Prostate gland (tissue), 2 donors: ENCODE results near the gene SOX11. TPM values are rescaled to one million over a fixed set of nuclear protein-coding genes. Genes with fewer than 3 reads are reported as not detected.

Source experiments
- DNase-seq: peaks from one replicate; pipeline ENCODE4 v3.0.0-alpha.2; 2019; ENCODE audit warnings: low spot score
- H3K27ac ChIP-seq, 2 donors: fragments of 200-600 bp; sonication (generic); 2 replicates each; pipeline ENCODE4 v1.5.1; 2017 to 2019
- H3K27me3 ChIP-seq: fragments of 200-600 bp; sonication (generic); replicated peaks from 2 replicates; pipeline ENCODE4 v1.5.1; 2019; ENCODE audit not compliant: insufficient read depth
- H3K36me3 ChIP-seq, 2 donors: fragments of 200-600 bp; sonication (generic); 1 replicate in 1 of 2; 2 replicates in 1 of 2; pipeline versions ENCODE4 v1.5.1 to v1.8.1; 2017 to 2019
- H3K4me1 ChIP-seq: fragments of 200-600 bp; sonication (generic); replicated peaks from 2 replicates; pipeline ENCODE4 v1.5.1; 2019
- H3K4me3 ChIP-seq, 2 donors: fragments of 200-600 bp; sonication (generic); 2 replicates each; pipeline ENCODE4 v1.5.1; 2017 to 2019
- H3K9me3 ChIP-seq: fragments of 200-600 bp; sonication (generic); 2 replicates; pipeline ENCODE4 v1.5.1; 2017
- POLR2A ChIP-seq: fragments of 450-650 bp; IDR thresholded peaks from one replicate; pipeline ENCODE4 v1.6.1; 2016; ENCODE audit warnings: antibody characterized with exemption, mild to moderate bottlenecking
- POLR2AphosphoS5 ChIP-seq: sonication (generic); formaldehyde crosslinking; IDR thresholded peaks from one replicate; pipeline ENCODE4 v1.6.1; 2017; ENCODE audit warnings: antibody characterized with exemption
- WGBS: methylation state at CpG from one replicate; pipeline ENCODE4 v1.1.5; 2018; 5-methylcytosine and 5-hydroxymethylcytosine counted together
- intact Hi-C: fragments of 100-400 bp; cut with DNase I; formaldehyde crosslinking; loops from one replicate; pipeline ENCODE4 v1.14.2; 2022
- total RNA-seq, 2 donors: library from RNA; depleted of rRNA; stranded (reverse); fragments of >200 nt; gene quantifications; one replicate each; pipeline ENCODE4 v1.1.0, GENCODE V29; 2016
- TF ChIP-seq, protein P1 (sequence below), 4 experiments: fragments of 200-600 bp in 2 of 4; fragments of 450-650 bp in 2 of 4; sonication (generic) in 2 of 4; IDR thresholded peaks; 1 replicate in 3 of 4; 2 replicates in 1 of 4; pipeline ENCODE4 v1.5.1; 2016 to 2019; ENCODE audit warnings: antibody characterized with exemption in 4 of 4, mild to moderate bottlenecking in 2 of 4, moderate library complexity in 2 of 4

SOX11 gene
- total RNA-seq, 2 donors from 2014 or later, result not detected

DNA sequence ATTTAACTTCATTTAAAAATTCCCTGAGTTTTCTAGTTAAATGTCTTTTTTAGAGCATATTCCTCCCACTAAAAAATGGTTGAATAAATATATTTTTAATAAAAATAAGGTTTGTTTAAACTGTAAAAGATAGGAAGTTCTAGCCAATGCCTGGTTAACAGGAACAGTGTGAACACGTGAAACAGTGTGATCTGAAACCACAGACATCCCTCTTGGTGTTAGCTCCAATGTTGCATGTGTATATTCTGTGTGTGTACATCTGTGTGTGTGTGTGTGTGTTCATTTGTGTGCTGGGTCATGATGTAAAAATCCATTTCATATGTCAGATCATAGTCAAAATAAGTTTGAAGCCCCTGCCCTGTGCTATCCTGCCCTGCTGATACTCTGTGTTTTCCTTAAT, 6.1 kb upstream of the SOX11 start:
- 72% methylated on average over 1 of the region's 1 CpG for WGBS
- no peak for DNase-seq
- no peaks in the 10 kb centered on the region for H3K36me3 ChIP-seq
- no peak for TF ChIP-seq POLR2A
- TF ChIP-seq POLR2AphosphoS5, result no peak
- TF ChIP-seq, protein P1, sequence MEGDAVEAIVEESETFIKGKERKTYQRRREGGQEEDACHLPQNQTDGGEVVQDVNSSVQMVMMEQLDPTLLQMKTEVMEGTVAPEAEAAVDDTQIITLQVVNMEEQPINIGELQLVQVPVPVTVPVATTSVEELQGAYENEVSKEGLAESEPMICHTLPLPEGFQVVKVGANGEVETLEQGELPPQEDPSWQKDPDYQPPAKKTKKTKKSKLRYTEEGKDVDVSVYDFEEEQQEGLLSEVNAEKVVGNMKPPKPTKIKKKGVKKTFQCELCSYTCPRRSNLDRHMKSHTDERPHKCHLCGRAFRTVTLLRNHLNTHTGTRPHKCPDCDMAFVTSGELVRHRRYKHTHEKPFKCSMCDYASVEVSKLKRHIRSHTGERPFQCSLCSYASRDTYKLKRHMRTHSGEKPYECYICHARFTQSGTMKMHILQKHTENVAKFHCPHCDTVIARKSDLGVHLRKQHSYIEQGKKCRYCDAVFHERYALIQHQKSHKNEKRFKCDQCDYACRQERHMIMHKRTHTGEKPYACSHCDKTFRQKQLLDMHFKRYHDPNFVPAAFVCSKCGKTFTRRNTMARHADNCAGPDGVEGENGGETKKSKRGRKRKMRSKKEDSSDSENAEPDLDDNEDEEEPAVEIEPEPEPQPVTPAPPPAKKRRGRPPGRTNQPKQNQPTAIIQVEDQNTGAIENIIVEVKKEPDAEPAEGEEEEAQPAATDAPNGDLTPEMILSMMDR (IDR thresholded peaks at IDR 0.05), result no peak
- H3K27me3 ChIP-seq, result peaks cover 7% of the 10 kb centered on the region
- H3K9me3 ChIP-seq, result no peaks in the 10 kb centered on the region
- H3K4me3 ChIP-seq, result no peak overlapping the region
- intact Hi-C loops, result no loop called here
- H3K4me1 ChIP-seq, result no peaks in the 10 kb centered on the region
- no peak overlapping the region for H3K27ac ChIP-seq

DNA sequence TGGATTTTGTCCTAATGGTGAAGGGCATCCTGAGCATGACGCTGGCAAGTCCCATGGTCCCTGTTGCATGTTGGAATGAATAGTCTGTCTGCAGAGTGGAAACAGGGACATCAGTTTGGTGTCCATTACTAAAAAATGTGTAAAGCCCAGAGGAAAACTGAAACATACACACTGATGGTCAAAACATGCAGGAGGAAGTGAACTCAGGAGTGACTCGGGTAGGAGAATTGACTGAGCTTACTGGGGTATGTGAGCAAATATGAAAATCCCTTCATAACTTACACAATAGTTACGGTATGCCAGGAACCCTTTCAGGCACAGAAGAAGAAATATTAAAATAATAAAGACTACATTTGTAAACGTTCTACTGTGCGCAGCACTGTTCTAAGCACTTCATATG, 5.6 kb upstream of the SOX11 start:
- Histone ChIP-seq H3K36me3 (no peaks in the 10 kb centered on the region), H3K27ac (no peak overlapping the region), H3K9me3 (no peaks in the 10 kb centered on the region), H3K4me1 (no peaks in the 10 kb centered on the region), H3K4me3 (no peak overlapping the region), H3K27me3 (peaks cover 12% of the 10 kb centered on the region)
- WGBS, result 82% methylated on average over 5 of the region's 5 CpGs
- intact Hi-C loops, result no loop called here
- TF ChIP-seq, protein P1 (IDR thresholded peaks at IDR 0.05), result no peak
- TF ChIP-seq POLR2A, result no peak
- no peak for TF ChIP-seq POLR2AphosphoS5
- DNase-seq, result no peak

DNA sequence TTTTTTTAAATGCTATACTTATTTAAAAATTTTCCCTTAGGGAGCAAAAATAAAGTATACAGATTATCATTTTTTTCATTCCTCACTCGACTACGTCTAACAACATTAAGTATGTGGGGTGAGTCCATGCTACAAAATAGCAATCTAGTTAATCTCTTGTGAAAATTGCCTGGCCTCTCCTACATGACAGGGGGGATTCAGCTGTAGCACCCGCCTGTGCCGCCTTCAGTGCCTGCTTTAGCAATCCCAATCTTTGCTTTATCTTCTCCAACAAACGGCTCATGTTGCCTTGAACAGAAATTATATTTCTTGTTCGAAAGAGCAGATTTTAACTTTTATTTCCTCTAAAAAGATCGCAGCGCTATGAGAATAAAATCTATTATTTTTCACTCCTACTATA, 2.4 kb upstream of the SOX11 start:
- 84% methylated on average over 8 of the region's 8 CpGs for WGBS
- H3K36me3 ChIP-seq, result no peaks in the 10 kb centered on the region
- H3K27ac ChIP-seq, result no peak overlapping the region
- no peak for DNase-seq
- H3K27me3 ChIP-seq, result peaks cover 33% of the 10 kb centered on the region
- H3K9me3 ChIP-seq, result no peaks in the 10 kb centered on the region
- no peaks in the 10 kb centered on the region for H3K4me1 ChIP-seq
- intact Hi-C loops, result no loop called here
- TF ChIP-seq, protein P1 (IDR thresholded peaks at IDR 0.05), result no peak
- TF ChIP-seq POLR2AphosphoS5 (no peak), POLR2A (no peak)
- H3K4me3 ChIP-seq, result no peak overlapping the region

- no peak for DNase-seq
- H3K4me3 ChIP-seq, result no peak overlapping the region
- no peaks in the 10 kb centered on the region for H3K9me3 ChIP-seq
- TF ChIP-seq, protein P1 (IDR thresholded peaks at IDR 0.05), result no peak
- no peak for TF ChIP-seq POLR2AphosphoS5
- H3K36me3 ChIP-seq, result no peaks in the 10 kb centered on the region
- 60% methylated on average over 8 of the region's 8 CpGs for WGBS
- intact Hi-C loops, result no loop called here
- H3K27ac ChIP-seq, result no peak overlapping the region
- peaks cover 36% of the 10 kb centered on the region for H3K27me3 ChIP-seq
- H3K4me1 ChIP-seq, result no peaks in the 10 kb centered on the region
Measured at GRCh38 chr2:5690286-5690685, 1.9 kb upstream of the SOX11 start.

GRCh38 chr2:5690718-5691220, 1.4 kb upstream of the SOX11 start:
- H3K36me3 ChIP-seq, result no peaks in the 10 kb centered on the region
- intact Hi-C loops, result no loop called here
- no peaks in the 10 kb centered on the region for H3K4me1 ChIP-seq
- H3K27ac ChIP-seq, result no peak overlapping the region
- H3K27me3 ChIP-seq, result peaks cover 36% of the 10 kb centered on the region
- no peaks in the 10 kb centered on the region for H3K9me3 ChIP-seq
- DNase-seq, result no peak
- WGBS, result 9% methylated on average over 25 of the region's 25 CpGs
- H3K4me3 ChIP-seq, result no peak overlapping the region
- TF ChIP-seq POLR2A (no peak), POLR2AphosphoS5 (no peak)
